ENCODE results near the gene FOXP1. TPM values are rescaled to one million over a fixed set of nuclear protein-coding genes. Genes with fewer than 3 reads are reported as not detected.

The FOXP1 gene
- total and polyA plus RNA-seq, 2 of the 8 experiments (the other 6 are each of a cell fraction or from before 2014, with no cell fraction given) = 13.9 to 25.4 TPM

DNA sequence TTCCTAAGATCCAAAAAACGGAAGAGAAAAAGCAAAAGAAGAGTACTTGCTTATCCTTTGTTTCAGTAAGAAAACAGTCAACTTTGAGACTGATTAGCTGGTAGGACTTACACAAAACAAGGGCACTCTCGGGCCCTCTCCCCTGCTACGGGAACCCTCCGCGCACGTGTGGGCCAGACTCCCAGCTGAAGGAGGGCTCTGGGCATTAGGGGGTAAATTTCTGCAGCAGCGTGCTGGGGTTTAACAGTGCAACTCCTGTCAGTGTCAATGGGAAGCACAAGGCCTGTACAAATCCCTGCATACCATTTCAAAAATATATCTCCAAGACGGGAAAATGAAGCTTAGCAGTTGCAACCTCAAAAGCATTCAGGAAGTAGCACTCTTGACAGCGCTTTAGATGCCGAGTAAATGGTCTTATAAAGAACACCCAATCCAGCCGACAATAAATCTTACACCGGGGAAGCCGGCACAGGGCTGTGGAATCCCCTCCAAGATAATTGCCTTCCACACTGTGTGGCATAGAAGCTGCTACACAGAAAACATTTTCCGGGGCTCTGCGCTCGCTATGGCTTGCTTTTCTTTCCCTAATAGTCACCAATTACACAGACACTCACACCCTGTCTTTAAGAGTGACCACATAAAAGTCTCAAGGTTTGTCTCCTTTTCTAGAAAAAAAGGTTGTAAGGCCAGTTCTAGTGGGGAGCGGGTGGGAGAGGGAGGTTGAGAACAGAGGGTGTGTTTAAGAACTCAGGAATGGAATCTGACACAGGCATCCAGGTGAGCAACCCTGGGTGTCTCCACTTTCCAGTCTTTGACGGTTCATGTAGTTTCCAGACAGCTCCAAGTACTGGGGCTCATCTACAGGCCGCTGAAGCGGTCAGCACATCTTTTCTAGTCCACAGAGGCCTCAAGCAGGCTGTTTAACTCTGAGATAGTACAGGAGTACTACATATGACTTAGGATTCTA lies 512.7 kb downstream of the FOXP1 start (continued):
- no peak for TF ChIP-seq FOSL1 (IDR thresholded peaks at IDR 0.05; ENCODE audit: insufficient read depth, low read depth, low read length)
- no peak for TF ChIP-seq ASH2L (IDR thresholded peaks at IDR 0.05; ENCODE audit: low read length)
- TF ChIP-seq CEBPB (IDR thresholded peaks at IDR 0.05; ENCODE audit: low read depth, low read length) = no peak
- no peak for TF ChIP-seq SP1 (IDR thresholded peaks at IDR 0.05; ENCODE audit: low read depth, low read length)
- TF ChIP-seq, protein P1, sequence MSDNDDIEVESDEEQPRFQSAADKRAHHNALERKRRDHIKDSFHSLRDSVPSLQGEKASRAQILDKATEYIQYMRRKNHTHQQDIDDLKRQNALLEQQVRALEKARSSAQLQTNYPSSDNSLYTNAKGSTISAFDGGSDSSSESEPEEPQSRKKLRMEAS (IDR thresholded peaks at IDR 0.05) = no peak
- no peak for TF ChIP-seq SIN3A (conservative IDR thresholded peaks at IDR 0.05 in 1 of 2, IDR thresholded peaks at IDR 0.05 in 1 of 2; ENCODE audit: low read depth in 1 of 2, low read length in 2 of 2)
- no peak for TF ChIP-seq CHD2 (IDR thresholded peaks at IDR 0.05; ENCODE audit: low read length)

Measured in H1 (cell line).